LHCN-M2 (cell line): Measurements from ENCODE around the gene CORT. TPM values are rescaled to one million over a fixed set of nuclear protein-coding genes. Genes with fewer than 3 reads are reported as not detected.

Experiments
- DNase-seq: peaks from one replicate; pipeline ENCODE4 v3.0.0-alpha.2; 2012; ENCODE audit warnings: low read depth
- total RNA-seq: library from RNA; depleted of rRNA; stranded (reverse); fragments of >200 nt; gene quantifications from 2 replicates; pipeline ENCODE4 v1.2.3, GENCODE V29; 2014; rRNA removed

The CORT gene
- total RNA-seq, 1 experiment from 2014 or later, result not detected

DNA sequence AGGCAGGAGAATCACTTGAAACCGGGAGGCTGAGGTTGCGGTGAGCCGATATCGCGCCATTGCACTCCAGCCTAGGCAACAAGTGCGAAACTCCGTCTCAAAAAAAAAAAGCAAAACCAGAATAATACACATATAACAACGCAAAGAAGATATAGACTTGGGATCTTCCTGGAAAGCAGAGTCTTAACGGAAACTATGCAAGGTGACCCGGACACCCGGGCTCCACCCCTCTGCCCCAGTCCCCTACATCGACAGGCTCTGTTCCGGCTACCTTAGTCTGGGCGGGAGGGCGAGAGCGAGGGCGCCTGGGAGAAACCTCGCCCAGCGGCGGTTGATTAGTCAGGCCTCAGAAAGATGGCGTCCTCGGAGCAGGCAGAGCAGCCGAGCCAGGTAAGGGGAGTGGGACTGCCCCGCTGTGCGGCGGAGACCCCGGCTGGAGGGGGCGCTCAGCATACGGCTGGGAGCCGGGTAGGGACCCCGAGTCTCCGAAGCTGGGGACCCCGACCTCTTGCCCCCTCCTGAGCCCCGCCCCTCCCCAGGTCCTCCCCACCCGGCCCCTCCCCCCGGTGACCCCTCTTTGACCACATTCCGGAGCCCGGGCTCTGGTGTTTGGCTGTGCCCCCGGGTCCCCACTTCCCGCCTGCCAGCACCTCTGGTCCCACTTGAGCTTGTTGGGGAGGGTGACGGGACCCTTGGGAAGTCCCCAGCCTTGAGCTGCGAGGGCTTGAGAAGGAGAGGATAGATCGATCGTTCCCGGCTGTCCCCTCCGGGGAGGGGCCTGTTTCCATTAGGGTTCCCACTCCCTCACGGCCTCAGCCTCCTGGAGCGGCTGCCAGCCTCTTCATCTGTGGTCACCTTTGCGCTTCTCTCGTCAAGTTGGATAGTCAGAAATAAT, 25.0 kb downstream of the CORT start, which contains the start of gene PEX14:
PEX14 (plus strand) TSS at position 338 of the 895 bp plus-strand sequence; CDS start at position 355, 17 bp downstream.
- DNase-seq, result peak; percentile 82

DNA sequence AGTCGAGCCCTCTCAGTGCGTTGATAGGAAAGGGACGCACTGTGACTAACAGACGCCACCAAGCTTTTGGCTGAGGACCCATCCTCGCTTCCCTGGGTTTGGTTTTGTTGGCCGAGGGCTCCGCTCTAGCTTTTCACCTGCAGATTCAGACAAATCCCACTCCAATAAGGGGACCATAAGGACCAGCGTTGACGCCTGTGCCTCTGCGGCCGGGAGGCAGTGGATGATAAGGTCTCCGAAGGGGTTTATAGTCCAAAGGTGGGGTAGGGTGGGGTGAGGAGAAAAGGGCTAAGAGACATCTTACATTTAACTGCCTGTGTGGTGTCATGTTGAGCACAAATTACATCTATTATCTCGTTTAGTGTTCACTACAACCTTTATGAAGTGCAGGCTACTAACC, 25.7 kb downstream of the CORT start:
- no peak for DNase-seq

GRCh38 chr1:10479296-10479695, 29.5 kb downstream of the CORT start:
- no peak for DNase-seq

GRCh38 chr1:10480614-10481013, 30.8 kb downstream of the CORT start:
- no peak for DNase-seq

DNA sequence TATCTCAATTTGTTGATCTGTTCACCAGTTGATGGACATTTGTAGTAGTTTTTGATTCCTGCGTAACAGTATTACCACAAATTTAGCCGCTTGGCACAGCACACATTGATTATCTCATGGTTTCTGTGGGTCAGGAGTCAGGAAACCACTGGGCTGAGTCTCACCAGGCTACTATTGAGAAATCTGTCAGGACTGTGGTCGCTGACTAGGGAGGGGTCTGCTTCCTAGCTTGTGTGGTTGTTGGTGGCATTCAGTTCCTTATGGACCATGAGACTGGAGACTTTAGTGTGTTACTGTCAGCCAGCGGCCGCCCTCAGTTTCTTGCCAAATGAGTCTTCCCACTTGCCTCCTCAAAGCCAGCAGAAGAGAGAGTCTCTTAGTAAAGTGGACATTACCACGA, 34.7 kb downstream of the CORT start:
- no peak for DNase-seq

- DNase-seq, result no peak
Measured at GRCh38 chr1:10489291-10490055, 39.6 kb downstream of the CORT start.

- no peak for DNase-seq
Measured at GRCh38 chr1:10490286-10490970, 40.6 kb downstream of the CORT start.

DNA sequence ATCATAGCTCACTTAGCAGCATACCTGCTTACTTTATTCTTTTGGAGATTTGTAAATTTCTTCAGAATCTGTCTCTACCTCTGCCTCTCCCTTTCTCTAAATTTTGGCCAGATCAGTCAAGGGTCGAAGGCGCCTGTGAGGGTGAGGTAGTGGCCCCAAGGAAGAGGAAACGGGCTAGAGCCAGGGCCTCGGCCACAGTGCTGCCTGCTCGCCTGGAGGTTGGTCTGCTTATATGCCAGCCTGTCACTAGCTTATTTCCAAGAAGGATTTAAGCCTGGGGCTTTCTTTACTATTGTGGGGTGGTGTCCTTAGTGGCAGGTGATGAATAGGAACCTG, 44.6 kb downstream of the CORT start:
- no peak for DNase-seq

GRCh38 chr1:10494754-10495474, 45.1 kb downstream of the CORT start:
- peak; percentile 60 for DNase-seq

- DNase-seq, result no peak
Measured at GRCh38 chr1:10495475-10495817, 45.6 kb downstream of the CORT start.

GRCh38 chr1:10495952-10496351, 46.1 kb downstream of the CORT start:
- no peak for DNase-seq

- no peak for DNase-seq
Measured at GRCh38 chr1:10497109-10497508, 47.3 kb downstream of the CORT start.

DNA sequence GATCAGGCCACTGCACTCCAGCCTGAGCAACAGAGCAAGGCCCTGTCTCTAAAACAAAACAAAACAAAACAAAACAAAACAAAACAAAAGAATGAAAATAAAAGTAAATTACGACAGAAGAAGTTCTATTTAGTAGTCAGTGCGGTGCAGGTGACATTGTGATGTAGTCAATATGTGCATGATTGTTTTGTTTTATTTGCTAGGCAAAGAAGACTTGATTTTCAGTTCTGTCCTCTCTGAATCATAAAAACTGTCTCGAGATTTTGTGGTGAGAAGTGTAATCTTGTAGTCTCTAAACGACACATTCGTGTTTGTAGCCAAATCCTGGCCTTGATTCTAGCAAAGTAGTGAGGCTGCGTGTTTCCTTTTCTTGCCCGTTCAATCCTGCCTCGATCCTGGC, 48.4 kb downstream of the CORT start:
- no peak for DNase-seq

Other genes with a start within 250 kb of the CORT start
- 23.5 and 33.2 TPM in 2 replicates for gene KIF1B, start 239.5 kb upstream of the CORT start, total RNA-seq
- gene PGD, start 51.0 kb upstream of the CORT start, total RNA-seq, result 189 and 221 TPM in 2 replicates
- gene CENPS, start 19.6 kb upstream of the CORT start, total RNA-seq, result 10.0 and 14.5 TPM in 2 replicates
- 32.7 and 34.2 TPM in 2 replicates for gene DFFA, start 22.5 kb downstream of the CORT start, total RNA-seq
- 13.4 and 16.5 TPM in 2 replicates for gene PEX14, start 24.9 kb downstream of the CORT start, total RNA-seq